ENCODE data around the gene RNF149. TPM values are rescaled to one million over a fixed set of nuclear protein-coding genes. Genes with fewer than 3 reads are reported as not detected.

RNF149 gene
- total RNA-seq, 1 donor from 2014 or later = 39.9 TPM

- no peak for DNase-seq (ENCODE audit: low spot score in 2 of 2)
- intact Hi-C loops (cut with DNase I) = loop anchor here (5.0 to 10.0 kb wide), 2 partner anchors 151 to 303 kb away; partner anchors contain the start of genes RPL31 and TBC1D8
- Histone ChIP-seq H3K27ac (peak overlapping the region; percentile 9 to 94), H3K36me3 (peaks cover 0 to 3% of the 10 kb centered on the region in 2 donors), H3K4me3 (peak overlapping the region; percentile 76 to 95), H3K4me1 (peaks cover 3 to 20% of the 10 kb centered on the region in 2 donors), H3K27me3 (no peaks in the 10 kb centered on the region), H3K9me3 (no peaks in the 10 kb centered on the region)
- TF ChIP-seq, protein P1, sequence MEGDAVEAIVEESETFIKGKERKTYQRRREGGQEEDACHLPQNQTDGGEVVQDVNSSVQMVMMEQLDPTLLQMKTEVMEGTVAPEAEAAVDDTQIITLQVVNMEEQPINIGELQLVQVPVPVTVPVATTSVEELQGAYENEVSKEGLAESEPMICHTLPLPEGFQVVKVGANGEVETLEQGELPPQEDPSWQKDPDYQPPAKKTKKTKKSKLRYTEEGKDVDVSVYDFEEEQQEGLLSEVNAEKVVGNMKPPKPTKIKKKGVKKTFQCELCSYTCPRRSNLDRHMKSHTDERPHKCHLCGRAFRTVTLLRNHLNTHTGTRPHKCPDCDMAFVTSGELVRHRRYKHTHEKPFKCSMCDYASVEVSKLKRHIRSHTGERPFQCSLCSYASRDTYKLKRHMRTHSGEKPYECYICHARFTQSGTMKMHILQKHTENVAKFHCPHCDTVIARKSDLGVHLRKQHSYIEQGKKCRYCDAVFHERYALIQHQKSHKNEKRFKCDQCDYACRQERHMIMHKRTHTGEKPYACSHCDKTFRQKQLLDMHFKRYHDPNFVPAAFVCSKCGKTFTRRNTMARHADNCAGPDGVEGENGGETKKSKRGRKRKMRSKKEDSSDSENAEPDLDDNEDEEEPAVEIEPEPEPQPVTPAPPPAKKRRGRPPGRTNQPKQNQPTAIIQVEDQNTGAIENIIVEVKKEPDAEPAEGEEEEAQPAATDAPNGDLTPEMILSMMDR (IDR thresholded peaks at IDR 0.05) = no peak
These were observed 2.9 kb downstream of the RNF149 start for GRCh38 chr2:101305492-101306078.

DNA sequence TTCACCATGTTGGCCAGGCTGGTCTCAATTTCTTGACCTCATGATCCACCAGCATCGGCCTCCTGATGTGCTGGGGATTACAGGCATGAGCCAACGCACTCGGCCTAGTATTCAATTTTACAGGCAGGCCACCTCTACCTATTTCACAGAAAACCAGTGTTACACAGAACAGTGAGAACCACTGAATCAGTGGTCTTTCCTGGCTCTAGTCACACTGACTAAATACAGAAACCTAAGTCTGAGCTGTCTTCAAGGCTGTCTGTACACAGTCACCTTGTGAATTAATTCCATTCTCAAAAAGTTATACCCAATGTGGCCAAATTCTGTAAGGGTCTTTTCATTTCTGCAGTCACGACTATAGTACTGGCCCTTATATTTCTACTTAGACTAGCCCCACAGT, 3.5 kb downstream of the RNF149 start:
- H3K36me3 ChIP-seq = peaks cover 0 to 3% of the 10 kb centered on the region in 2 donors
- no peaks in the 10 kb centered on the region for H3K27me3 ChIP-seq
- H3K9me3 ChIP-seq = no peaks in the 10 kb centered on the region
- H3K4me3 ChIP-seq = peak overlapping the region; percentile 76 to 95
- peak overlapping the region; percentile 9 to 94 for H3K27ac ChIP-seq
- TF ChIP-seq, protein P1 (IDR thresholded peaks at IDR 0.05) = no peak
- no peak for DNase-seq (ENCODE audit: low spot score in 2 of 2)
- H3K4me1 ChIP-seq = peaks cover 3 to 20% of the 10 kb centered on the region in 2 donors
- intact Hi-C loops (cut with DNase I) = loop anchor here (5.0 to 10.0 kb wide), 2 partner anchors 150 to 303 kb away; partner anchors contain the start of genes RPL31 and TBC1D8

DNA sequence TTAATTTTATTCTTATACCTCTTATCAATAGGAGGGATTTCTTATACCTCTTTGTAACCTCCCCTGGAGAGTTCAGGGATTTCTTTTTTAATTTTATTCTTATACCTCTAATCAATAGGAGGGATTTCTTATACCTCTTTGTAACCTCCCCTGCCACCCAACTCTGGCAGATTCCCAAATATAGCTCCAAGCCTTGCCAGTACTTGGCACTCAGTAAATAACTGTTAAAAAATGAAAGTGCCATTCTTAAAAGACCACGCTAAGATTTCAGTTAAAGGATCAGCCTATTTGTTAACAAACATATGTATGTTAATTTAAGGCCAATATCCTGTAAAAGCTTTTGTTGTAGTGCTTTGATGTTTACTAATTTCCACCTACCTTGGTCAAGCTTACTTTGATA, 4.8 kb downstream of the RNF149 start:
- no peak overlapping the region for H3K27ac ChIP-seq
- H3K9me3 ChIP-seq = no peaks in the 10 kb centered on the region
- H3K4me3 ChIP-seq = no peak overlapping the region
- H3K27me3 ChIP-seq = no peaks in the 10 kb centered on the region
- H3K36me3 ChIP-seq = peaks cover 0 to 3% of the 10 kb centered on the region in 2 donors
- intact Hi-C loops (cut with DNase I) = loop anchor here (10.0 kb wide), 1 partner anchor 149 kb away; the partner anchor contains the start of gene TBC1D8
- H3K4me1 ChIP-seq = peaks cover 3 to 16% of the 10 kb centered on the region in 2 donors
- TF ChIP-seq, protein P1 (IDR thresholded peaks at IDR 0.05) = no peak
- DNase-seq (ENCODE audit: low spot score in 2 of 2) = no peak

GRCh38 chr2:101302016-101302415, 6.5 kb downstream of the RNF149 start:
- TF ChIP-seq, protein P1 (IDR thresholded peaks at IDR 0.05) = no peak
- Histone ChIP-seq H3K4me3 (no peak overlapping the region), H3K9me3 (no peaks in the 10 kb centered on the region), H3K27ac (no peak overlapping the region), H3K36me3 (peaks cover 0 to 3% of the 10 kb centered on the region in 2 donors), H3K4me1 (peaks cover 3 to 21% of the 10 kb centered on the region in 2 donors), H3K27me3 (no peaks in the 10 kb centered on the region)
- intact Hi-C loops (cut with DNase I) = loop anchor here (10.0 kb wide), 1 partner anchor 147 kb away; the partner anchor contains the start of gene TBC1D8
- DNase-seq (ENCODE audit: low spot score in 2 of 2) = no peak

- Histone ChIP-seq H3K4me1 (peaks cover 1 to 28% of the 10 kb centered on the region in 2 donors), H3K4me3 (no peak overlapping the region)
- TF ChIP-seq, protein P1 (IDR thresholded peaks at IDR 0.05) = no peak
These were observed 7.7 kb downstream of the RNF149 start for GRCh38 chr2:101300836-101301235.

More at GRCh38 chr2:101300836-101301235, 7.7 kb downstream of the RNF149 start:
- DNase-seq (ENCODE audit: low spot score in 2 of 2) = no peak
- intact Hi-C loops (cut with DNase I) = loop anchor here (10.0 kb wide), 1 partner anchor 146 kb away; the partner anchor contains the start of gene TBC1D8
- Histone ChIP-seq H3K9me3 (no peaks in the 10 kb centered on the region), H3K36me3 (peaks cover 0 to 3% of the 10 kb centered on the region in 2 donors), H3K27ac (no peak overlapping the region), H3K27me3 (no peaks in the 10 kb centered on the region)

Data from ascending aorta (tissue), 2 donors.